ENCODE measurements around the gene FARP1. TPM values are rescaled to one million over a fixed set of nuclear protein-coding genes. Genes with fewer than 3 reads are reported as not detected.

FARP1 gene
- total and polyA plus RNA-seq, 8 donors, result 11.6 to 319 (median 70.3) TPM

DNA sequence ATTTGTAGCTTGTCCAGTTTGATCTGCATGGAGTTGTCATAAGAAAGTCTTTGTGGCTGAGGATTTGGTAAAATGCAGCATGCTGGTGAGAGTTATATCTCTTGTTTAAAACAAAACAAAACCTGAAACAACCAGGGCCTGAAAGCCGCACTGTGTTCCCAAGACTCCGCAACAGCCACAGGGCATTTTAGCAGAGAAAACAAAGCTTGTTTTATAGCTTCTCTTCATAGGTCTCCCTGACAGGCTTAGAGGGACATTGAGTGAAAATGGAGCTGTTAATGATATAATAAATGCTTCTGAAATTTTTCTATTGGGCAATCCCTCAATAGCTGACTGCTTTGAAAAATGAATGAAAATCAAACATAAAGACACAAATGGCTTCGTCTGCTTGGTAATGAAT, 182.8 kb downstream of the FARP1 start:
- intact Hi-C loops (cut with DNase I; ENCODE audit: low total_unique reads), result no loop called here
- Histone ChIP-seq H3K27me3 (no peaks in the 10 kb centered on the region), H3K4me3 (no peak overlapping the region), H3K27ac (no peak overlapping the region), H3K9me3 (no peaks in the 10 kb centered on the region), H3K4me1 (peaks cover 0 to 22% (median 7%) of the 10 kb centered on the region in 4 donors), H3K36me3 (no peaks in the 10 kb centered on the region)
- TF ChIP-seq CTCF (IDR thresholded peaks at IDR 0.05) (no peak), EP300 (IDR thresholded peaks at IDR 0.05) (no peak), POLR2A (IDR thresholded peaks at IDR 0.05) (no peak), POLR2AphosphoS5 (IDR thresholded peaks at IDR 0.05) (no peak)
- WGBS, 5 donors, result 83 to 90% (median 86%) methylated on average over 3 of the region's 3 CpGs
- DNase-seq, result no peak

- TF ChIP-seq POLR2AphosphoS5 (IDR thresholded peaks at IDR 0.05) (no peak), CTCF (IDR thresholded peaks at IDR 0.05) (no peak)
- 79 to 92% (median 88%) methylated on average over 5 of the region's 5 CpGs for WGBS, 5 donors
- no peak for DNase-seq
- peaks cover 0 to 22% (median 7%) of the 10 kb centered on the region in 4 donors for H3K4me1 ChIP-seq
- intact Hi-C loops (cut with DNase I; ENCODE audit: low total_unique reads), result no loop called here
- H3K9me3 ChIP-seq, result no peaks in the 10 kb centered on the region
- H3K4me3 ChIP-seq, result no peak overlapping the region
- no peaks in the 10 kb centered on the region for H3K27me3 ChIP-seq
- no peaks in the 10 kb centered on the region for H3K36me3 ChIP-seq
- H3K27ac ChIP-seq, result no peak overlapping the region
Measured at GRCh38 chr13:98326291-98326690, 183.4 kb downstream of the FARP1 start.

GRCh38 chr13:98327371-98328270, 184.7 kb downstream of the FARP1 start:
- Histone ChIP-seq H3K27ac (no peak overlapping the region), H3K4me3 (no peak overlapping the region), H3K9me3 (no peaks in the 10 kb centered on the region), H3K27me3 (no peaks in the 10 kb centered on the region), H3K36me3 (no peaks in the 10 kb centered on the region), H3K4me1 (peaks cover 0 to 22% (median 7%) of the 10 kb centered on the region in 4 donors)
- DNase-seq, result peak in 1 of 2 donors; percentile 61
- intact Hi-C loops (cut with DNase I; ENCODE audit: low total_unique reads), result no loop called here
- 64 to 82% (median 75%) methylated on average over 10 of the region's 10 CpGs for WGBS, 5 donors
- TF ChIP-seq POLR2A (IDR thresholded peaks at IDR 0.05) (no peak), POLR2AphosphoS5 (IDR thresholded peaks at IDR 0.05) (no peak), CTCF (IDR thresholded peaks at IDR 0.05) (no peak), EP300 (IDR thresholded peaks at IDR 0.05) (no peak)

- WGBS, 5 donors, result 85 to 92% (median 88%) methylated on average over 8 of the region's 8 CpGs
- H3K4me1 ChIP-seq, result peaks cover 0 to 20% (median 7%) of the 10 kb centered on the region in 4 donors
- H3K36me3 ChIP-seq, result no peaks in the 10 kb centered on the region
- H3K27me3 ChIP-seq, result no peaks in the 10 kb centered on the region
- DNase-seq, result no peak
- TF ChIP-seq CTCF (IDR thresholded peaks at IDR 0.05), result no peak
- no peak for TF ChIP-seq EP300 (IDR thresholded peaks at IDR 0.05)
- no peak for TF ChIP-seq POLR2A (IDR thresholded peaks at IDR 0.05)
- TF ChIP-seq POLR2AphosphoS5 (IDR thresholded peaks at IDR 0.05), result no peak
- H3K9me3 ChIP-seq, result no peaks in the 10 kb centered on the region
- H3K27ac ChIP-seq, result no peak overlapping the region
- intact Hi-C loops (cut with DNase I; ENCODE audit: low total_unique reads), result no loop called here
- H3K4me3 ChIP-seq, result no peak overlapping the region
Measured at GRCh38 chr13:98328511-98328910, 185.6 kb downstream of the FARP1 start.
